Right cardiac atrium (tissue), 5 donors: ENCODE measurements around the gene TMEM117. TPM values are rescaled to one million over a fixed set of nuclear protein-coding genes. Genes with fewer than 3 reads are reported as not detected.
A peak's percentile ranks its signal among the peaks of the same experiment; 100 is the strongest.
"Not testable (repeated sequence)": the region's sequence is repeated elsewhere in the genome, so short reads cannot be mapped to it uniquely, and the experiment has no call there.

ENCODE experiments used
- ATAC-seq, 2 donors: fragments of 200-7000 bp; cut with Tn5 transposase; one replicate each; pipeline versions ENCODE4 v1.8.0 to v1.9.1; 2020; ENCODE audit warnings: moderate library complexity in 2 of 2, mild to moderate bottlenecking in 1 of 2
- DNase-seq, 3 donors: peaks; one replicate each; pipeline ENCODE4 v3.0.0-alpha.2; 2020
- H3K27ac ChIP-seq: one replicate; pipeline ENCODE4 v1.5.1; 2013; ENCODE audit warnings: mild to moderate bottlenecking, low read length, control low read depth, moderate library complexity
- H3K27me3 ChIP-seq: one replicate; pipeline ENCODE4 v1.6.1; 2013; ENCODE audit not compliant: control insufficient read depth, insufficient read depth
- H3K4me1 ChIP-seq: one replicate; pipeline ENCODE4 v1.6.1; 2013; ENCODE audit warnings: low read length; ENCODE audit not compliant: control insufficient read depth, insufficient read depth
- H3K4me3 ChIP-seq: one replicate; pipeline ENCODE4 v1.5.1; 2013; ENCODE audit warnings: low read length, control low read depth
- H3K9me3 ChIP-seq: one replicate; pipeline ENCODE4 v1.6.1; 2013; ENCODE audit warnings: low read length; ENCODE audit not compliant: control insufficient read depth
- WGBS: extraction: QIAGEN DNeasy Blood & Tissue Kit; methylation state at CpG from one replicate; pipeline ENCODE4 v1.1.7; 2013; 5-methylcytosine and 5-hydroxymethylcytosine counted together
- intact Hi-C, 4 donors: fragments of 100-400 bp; cut with DNase I; formaldehyde crosslinking; loops; one replicate each; pipeline versions ENCODE4 v1.11.0 to v1.14.0; 2022 to 2023
- polyA plus RNA-seq: library from polyadenylated mRNA; stranded (reverse); fragments of 200-250 nt; gene quantifications from one replicate; pipeline ENCODE4 v1.2.3, GENCODE V29; 2013
- total RNA-seq, 4 donors: library from RNA; stranded (reverse); fragmentation: NEBNext Ultra II Directional; extraction: Animal tissue kit (Norgen Biotek cat#: 25700); gene quantifications; one replicate each; pipeline ENCODE4 v1.2.1, GENCODE V29; 2021
- donor health status: healthy with polysubstance abuse.
- donor health status: DM: no; HTN: yes; CAD: no.
- donor health status: DM: no; HTN: no; CAD: no.
- donor health status: DM: no; HTN: yes; CAD: no; lungs with severe emphysema.
- donor health status: DM: yes; HTN: yes; CAD: no.

Gene TMEM117
- total and polyA plus RNA-seq, 5 donors, result 8.0 to 13.0 (median 11.7) TPM

DNA sequence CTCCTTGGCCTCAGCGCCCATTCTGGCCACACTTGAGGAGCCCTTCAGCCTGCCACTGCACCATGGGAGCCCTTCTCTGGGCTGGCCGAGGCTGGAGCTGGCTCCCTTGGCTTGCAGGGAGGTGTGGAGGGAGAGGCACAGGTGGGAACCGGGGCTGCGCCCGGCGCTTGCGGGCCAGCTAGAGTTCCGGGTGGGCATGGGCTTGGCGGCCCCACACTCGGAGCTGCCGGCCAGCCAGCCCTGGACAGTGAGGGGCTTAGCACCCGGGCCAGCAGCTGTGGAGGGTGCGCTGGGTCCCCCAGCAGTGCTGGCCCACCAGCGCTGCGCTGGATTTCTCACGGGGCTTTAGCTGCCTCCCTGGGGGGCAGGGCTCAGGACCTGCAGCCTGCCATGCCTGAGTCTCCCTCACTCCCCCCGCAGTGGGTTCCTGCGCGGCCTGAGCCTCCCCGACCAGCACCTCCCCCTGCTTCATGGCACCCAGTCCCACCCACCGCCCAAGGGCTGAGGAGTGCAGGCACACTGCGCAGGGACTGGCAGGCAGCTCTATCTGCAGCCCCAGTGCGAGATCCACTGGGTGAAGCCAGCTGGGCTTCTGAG is 28.0 kb downstream of the TMEM117 start:
- WGBS, result 99% methylated on average over 23 of the region's 23 CpGs
- peak in 2 of 3 donors; percentile 39 to 54 for DNase-seq
- H3K4me3 ChIP-seq, result no peak overlapping the region

DNA sequence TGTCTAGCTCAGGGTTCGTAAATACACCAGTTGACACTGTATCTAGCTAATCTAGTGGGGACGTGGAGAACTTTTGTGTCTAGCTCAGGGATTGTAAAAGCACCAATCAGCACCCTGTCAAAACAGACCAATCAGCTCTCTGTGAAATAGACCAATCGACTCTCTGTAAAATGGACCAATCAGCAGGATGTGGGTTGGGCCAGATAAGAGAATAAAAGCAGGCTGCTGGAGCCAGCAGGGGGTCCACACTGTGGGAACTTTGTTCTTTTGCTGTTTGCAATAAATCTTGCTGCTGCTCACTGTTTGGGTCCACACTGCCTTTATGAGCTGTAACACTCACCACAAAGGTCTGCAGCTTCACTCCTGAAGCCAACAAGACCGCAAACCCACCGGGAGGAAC is 28.7 kb downstream of the TMEM117 start:
- DNase-seq, H3K4me3 ChIP-seq, intact Hi-C loops, H3K27ac ChIP-seq, H3K4me1 ChIP-seq, H3K9me3 ChIP-seq, H3K27me3 ChIP-seq, ATAC-seq: not testable (repeated sequence)
- 95% methylated on average over 5 of the region's 5 CpGs for WGBS

More for the DNA sequence above, 28.0 kb downstream of the TMEM117 start:
- intact Hi-C loops, result no loop called here
- Histone ChIP-seq H3K9me3 (no peaks in the 10 kb centered on the region), H3K4me1 (no peaks in the 10 kb centered on the region), H3K27ac (no peak overlapping the region), H3K27me3 (no peaks in the 10 kb centered on the region)
- ATAC-seq, result no peak

DNA sequence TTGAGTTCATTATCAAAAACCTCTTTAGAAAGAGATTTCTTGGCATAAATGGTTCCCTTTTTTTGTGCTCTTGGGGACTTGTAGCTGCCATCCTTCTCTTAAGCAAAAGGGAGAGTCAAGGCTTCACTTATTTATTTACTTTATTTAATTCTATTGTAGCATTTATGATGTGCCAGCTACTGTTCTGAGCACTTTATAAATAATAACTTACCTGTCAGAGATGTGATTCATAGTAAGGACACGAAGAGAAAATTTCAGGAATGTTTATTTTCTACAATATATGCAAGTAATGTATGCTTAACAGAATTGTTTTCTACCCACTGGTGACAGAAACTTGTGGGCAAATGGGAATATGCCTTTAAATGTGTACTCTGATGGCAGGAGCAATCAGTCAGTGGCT is 33.3 kb downstream of the TMEM117 start:
- H3K4me1 ChIP-seq, result no peaks in the 10 kb centered on the region
- H3K27me3 ChIP-seq, result no peaks in the 10 kb centered on the region
- DNase-seq (no peak), ATAC-seq (no peak)
- 88% methylated on average over 1 of the region's 1 CpG for WGBS
- H3K4me3 ChIP-seq, result no peak overlapping the region
- intact Hi-C loops, result no loop called here
- no peak overlapping the region for H3K27ac ChIP-seq
- no peaks in the 10 kb centered on the region for H3K9me3 ChIP-seq

DNA sequence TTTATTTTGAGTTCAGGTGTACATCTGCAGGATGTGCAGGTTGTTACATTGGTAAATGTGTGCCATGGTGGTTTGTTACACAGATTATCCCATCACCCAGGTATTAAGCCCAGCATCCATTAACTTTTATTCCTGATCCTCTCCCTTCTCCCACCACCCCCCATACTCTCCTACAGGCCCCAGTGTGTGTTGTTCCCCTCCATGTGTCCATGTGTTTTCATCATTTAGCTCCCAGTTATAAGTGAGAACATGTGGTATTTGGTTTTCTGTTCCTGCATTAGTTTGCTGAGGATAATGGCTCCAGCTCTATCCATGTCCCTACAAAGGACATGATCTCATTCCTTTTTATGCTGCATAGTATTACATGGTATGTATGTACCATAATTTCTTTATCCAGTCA is 33.9 kb downstream of the TMEM117 start:
- intact Hi-C loops, result loop anchor here in 2 of 4 donors (10.0 kb wide), 1 partner anchor 65 kb away; the partner anchor contains the start of gene TWF1 (in 2 of the 2)
- H3K27ac ChIP-seq, DNase-seq, ATAC-seq, H3K4me1 ChIP-seq, H3K4me3 ChIP-seq, H3K27me3 ChIP-seq, H3K9me3 ChIP-seq: not testable (repeated sequence)

DNA sequence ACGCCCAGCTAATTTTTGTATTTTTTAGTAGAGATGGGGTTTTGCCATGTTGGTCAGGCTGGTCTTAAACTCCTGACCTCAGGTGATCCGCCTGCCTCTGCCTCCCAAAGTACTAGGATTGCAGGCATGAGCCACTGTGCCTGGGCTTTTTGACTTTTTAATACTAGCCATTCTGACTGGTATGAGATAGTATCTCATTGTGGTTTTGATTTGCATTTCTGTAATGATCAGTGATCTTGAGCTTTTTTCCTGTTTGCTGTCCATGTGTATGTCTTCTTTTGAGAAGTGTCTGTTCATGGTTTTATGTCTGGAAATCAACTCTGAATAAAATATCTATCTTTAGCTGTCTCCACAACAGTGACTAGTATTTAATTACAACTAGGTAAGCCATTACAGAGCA is 35.4 kb downstream of the TMEM117 start:
- ATAC-seq, H3K9me3 ChIP-seq, H3K4me1 ChIP-seq, H3K27me3 ChIP-seq, H3K4me3 ChIP-seq, DNase-seq, H3K27ac ChIP-seq: not testable (repeated sequence)
- intact Hi-C loops, result loop anchor here in 2 of 4 donors (10.0 kb wide), 1 partner anchor 66 kb away; the partner anchor contains the start of gene TWF1 (in 2 of the 2)
- 94% methylated on average over 2 of the region's 2 CpGs for WGBS

DNA sequence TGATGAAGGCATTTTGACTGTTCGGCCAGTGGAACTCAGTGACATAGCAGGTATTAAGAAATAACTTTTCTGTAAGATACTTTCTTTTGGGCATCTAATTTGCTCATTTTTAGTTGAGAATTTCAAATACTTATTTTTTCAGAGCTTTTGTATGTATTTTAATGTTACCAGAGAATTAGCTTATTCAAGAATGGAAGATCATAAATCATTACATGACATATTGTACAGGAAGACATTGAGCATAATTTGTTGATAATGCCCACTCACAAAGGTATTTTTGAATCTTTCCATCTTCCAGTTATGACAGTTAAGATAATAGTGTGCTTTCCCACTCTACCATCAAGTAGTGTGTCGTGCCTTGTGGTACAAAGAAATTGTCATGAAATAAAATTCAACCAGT is 36.5 kb downstream of the TMEM117 start:
- 86% methylated on average over 2 of the region's 2 CpGs for WGBS
- intact Hi-C loops, result loop anchor here in 2 of 4 donors (10.0 kb wide), 1 partner anchor 68 kb away; the partner anchor contains the start of gene TWF1 (in 2 of the 2)
- Histone ChIP-seq H3K27ac (no peak overlapping the region), H3K9me3 (no peaks in the 10 kb centered on the region), H3K27me3 (no peaks in the 10 kb centered on the region), H3K4me3 (no peak overlapping the region), H3K4me1 (no peaks in the 10 kb centered on the region)
- DNase-seq (no peak), ATAC-seq (no peak)

DNA sequence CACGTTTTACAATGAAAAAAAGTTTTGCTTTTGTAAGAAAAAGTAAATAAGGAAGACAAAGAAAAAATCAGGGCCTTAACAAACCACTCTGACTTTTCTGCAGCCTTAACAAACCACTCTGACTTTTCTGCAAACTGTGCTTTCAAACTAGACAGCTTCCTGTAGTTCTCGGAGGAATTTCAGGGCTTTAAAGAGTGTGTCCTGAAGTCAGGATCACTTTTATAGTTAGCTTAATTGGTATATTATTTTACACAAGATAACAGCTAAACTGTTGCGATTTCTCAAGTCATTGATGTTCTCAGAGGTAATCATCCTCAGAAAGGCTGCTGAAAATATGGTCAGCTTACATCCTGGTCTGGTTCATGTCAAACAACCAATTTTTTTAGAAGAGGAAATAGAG is 42.2 kb downstream of the TMEM117 start:
- intact Hi-C loops, result loop anchor here in 2 of 4 donors (10.0 kb wide), 1 partner anchor 73 kb away; the partner anchor contains the start of gene TWF1 (in 2 of the 2)
- Histone ChIP-seq H3K27ac (no peak overlapping the region), H3K27me3 (no peaks in the 10 kb centered on the region), H3K4me1 (no peaks in the 10 kb centered on the region), H3K9me3 (no peaks in the 10 kb centered on the region), H3K4me3 (no peak overlapping the region)
- no peak for DNase-seq
- ATAC-seq, result no peak
- 70% methylated on average over 3 of the region's 3 CpGs for WGBS

DNA sequence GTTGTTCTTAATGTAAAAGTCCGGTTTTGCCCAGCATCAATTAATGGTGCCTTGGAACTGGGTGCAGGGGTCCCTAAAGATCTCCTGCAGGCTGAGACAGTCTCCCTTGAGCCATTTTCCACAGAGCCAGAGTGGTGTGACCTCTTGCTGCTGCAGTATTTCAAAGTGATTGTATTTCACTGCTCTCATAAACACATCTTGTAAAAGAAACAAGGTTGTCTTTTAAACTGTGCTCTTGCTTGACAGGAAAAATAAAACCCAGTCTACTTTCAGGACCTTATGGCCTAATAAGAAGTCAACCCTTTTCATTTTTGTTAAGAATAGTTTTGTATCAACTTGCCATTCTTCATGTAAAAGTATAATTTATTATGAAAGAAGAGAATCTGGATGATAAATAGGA is 44.7 kb downstream of the TMEM117 start:
- no peak overlapping the region for H3K4me3 ChIP-seq
- H3K27me3 ChIP-seq, result no peaks in the 10 kb centered on the region
- H3K4me1 ChIP-seq, result no peaks in the 10 kb centered on the region
- intact Hi-C loops, result no loop called here
- DNase-seq (no peak), ATAC-seq (no peak)
- no peak overlapping the region for H3K27ac ChIP-seq
- 81% methylated on average over 1 of the region's 1 CpG for WGBS
- no peaks in the 10 kb centered on the region for H3K9me3 ChIP-seq

DNA sequence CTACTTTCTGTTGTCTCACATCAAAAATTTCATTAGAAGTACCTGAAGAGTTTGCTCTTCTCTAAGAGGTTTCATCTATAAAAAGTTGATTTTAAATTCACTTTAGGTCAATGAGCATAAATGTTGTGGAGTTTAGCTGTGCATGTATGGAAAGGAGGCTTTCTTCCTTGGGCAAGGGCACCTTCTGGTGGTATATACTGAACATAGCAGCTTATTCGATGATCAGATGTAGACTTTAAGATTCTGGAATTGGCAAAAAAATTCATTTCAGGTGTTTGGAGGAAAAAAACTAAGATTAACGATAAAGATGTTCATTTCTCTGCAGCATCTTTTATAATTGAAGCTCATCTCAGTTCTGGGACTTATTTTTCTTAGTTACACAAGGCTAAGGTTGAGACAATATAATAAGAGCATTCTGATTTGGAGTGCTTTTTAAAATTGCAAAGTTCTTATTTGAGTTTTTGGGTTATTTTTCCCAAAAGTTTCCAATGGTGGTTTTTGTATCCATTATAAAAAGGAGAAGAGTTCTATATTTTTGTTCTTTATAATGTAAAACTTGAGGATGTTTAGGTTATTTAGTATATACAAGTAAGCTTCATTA is 46.8 kb downstream of the TMEM117 start:
- no peak for DNase-seq
- Histone ChIP-seq H3K9me3 (no peaks in the 10 kb centered on the region), H3K4me1 (no peaks in the 10 kb centered on the region), H3K4me3 (no peak overlapping the region), H3K27ac (no peak overlapping the region), H3K27me3 (no peaks in the 10 kb centered on the region)
- intact Hi-C loops, result no loop called here
- ATAC-seq, result peak; percentile 73 to 75
- WGBS, result 11% methylated on average over 2 of the region's 2 CpGs

DNA sequence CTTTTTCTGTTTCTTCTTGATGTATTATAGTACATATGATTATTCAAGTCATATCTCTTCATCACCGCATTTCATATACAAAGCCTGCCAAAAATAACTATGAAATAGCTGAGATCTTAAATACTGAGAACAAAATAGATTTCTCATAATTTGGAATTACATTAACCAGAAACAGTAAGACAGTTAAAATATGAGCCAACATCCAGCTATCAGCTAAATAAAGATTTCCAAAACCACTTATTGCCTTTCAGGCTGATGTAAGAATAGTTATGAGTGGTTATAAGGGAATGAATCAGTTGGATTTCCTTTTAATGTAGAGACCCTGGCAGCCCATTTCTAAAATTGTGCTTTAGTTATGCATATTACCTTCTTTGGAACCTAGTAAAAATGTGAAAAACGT is 47.4 kb downstream of the TMEM117 start:
- no peaks in the 10 kb centered on the region for H3K27me3 ChIP-seq
- no peak overlapping the region for H3K27ac ChIP-seq
- WGBS, result 54% methylated on average over 2 of the region's 2 CpGs
- no peak overlapping the region for H3K4me3 ChIP-seq
- DNase-seq (no peak), ATAC-seq (no peak)
- H3K9me3 ChIP-seq, result no peaks in the 10 kb centered on the region
- H3K4me1 ChIP-seq, result no peaks in the 10 kb centered on the region
- intact Hi-C loops, result no loop called here

DNA sequence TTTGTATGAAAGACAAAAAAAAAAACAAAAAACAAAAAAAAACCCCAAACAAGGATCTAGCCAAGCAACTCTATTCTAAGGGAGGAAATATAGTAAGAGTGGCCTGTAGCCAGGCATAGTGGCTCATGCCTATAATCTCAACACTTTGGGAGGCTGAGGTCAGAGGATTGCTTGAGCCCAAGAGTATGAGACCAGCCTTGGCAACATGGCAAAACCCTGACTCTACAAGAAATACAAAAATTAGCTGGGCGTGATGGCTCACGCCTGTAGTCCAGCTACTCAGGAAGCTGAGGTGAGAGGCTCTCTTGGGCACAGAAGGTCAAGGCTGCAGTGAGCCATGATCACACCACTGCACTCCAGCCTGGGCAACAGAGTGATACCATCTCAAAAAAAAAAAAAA is 47.9 kb downstream of the TMEM117 start:
- WGBS, result 84% methylated on average over 2 of the region's 2 CpGs
- no peaks in the 10 kb centered on the region for H3K9me3 ChIP-seq
- DNase-seq, result no peak
- no peak overlapping the region for H3K4me3 ChIP-seq
- no peaks in the 10 kb centered on the region for H3K27me3 ChIP-seq
- no peak overlapping the region for H3K27ac ChIP-seq
- no peak for ATAC-seq
- intact Hi-C loops, result no loop called here
- no peaks in the 10 kb centered on the region for H3K4me1 ChIP-seq
